NCI-H82 treated with DMSO at 0.1 percent for 48 hours (cell line): ENCODE data around the gene TPRN.
A peak's percentile ranks its signal among the peaks of the same experiment; 100 is the strongest.
"Not testable (repeated sequence)": the region's sequence is repeated elsewhere in the genome, so short reads cannot be mapped to it uniquely, and the experiment has no call there.

Experiments
- DNase-seq: peaks from one replicate; lab custom pipeline; 2025; ENCODE audit not compliant: unreplicated experiment; lab: John Stamatoyannopoulos, UW

The TPRN gene, protein sequence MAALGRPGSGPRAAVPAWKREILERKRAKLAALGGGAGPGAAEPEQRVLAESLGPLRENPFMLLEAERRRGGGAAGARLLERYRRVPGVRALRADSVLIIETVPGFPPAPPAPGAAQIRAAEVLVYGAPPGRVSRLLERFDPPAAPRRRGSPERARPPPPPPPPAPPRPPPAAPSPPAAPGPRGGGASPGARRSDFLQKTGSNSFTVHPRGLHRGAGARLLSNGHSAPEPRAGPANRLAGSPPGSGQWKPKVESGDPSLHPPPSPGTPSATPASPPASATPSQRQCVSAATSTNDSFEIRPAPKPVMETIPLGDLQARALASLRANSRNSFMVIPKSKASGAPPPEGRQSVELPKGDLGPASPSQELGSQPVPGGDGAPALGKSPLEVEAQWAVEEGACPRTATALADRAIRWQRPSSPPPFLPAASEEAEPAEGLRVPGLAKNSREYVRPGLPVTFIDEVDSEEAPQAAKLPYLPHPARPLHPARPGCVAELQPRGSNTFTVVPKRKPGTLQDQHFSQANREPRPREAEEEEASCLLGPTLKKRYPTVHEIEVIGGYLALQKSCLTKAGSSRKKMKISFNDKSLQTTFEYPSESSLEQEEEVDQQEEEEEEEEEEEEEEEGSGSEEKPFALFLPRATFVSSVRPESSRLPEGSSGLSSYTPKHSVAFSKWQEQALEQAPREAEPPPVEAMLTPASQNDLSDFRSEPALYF

DNA sequence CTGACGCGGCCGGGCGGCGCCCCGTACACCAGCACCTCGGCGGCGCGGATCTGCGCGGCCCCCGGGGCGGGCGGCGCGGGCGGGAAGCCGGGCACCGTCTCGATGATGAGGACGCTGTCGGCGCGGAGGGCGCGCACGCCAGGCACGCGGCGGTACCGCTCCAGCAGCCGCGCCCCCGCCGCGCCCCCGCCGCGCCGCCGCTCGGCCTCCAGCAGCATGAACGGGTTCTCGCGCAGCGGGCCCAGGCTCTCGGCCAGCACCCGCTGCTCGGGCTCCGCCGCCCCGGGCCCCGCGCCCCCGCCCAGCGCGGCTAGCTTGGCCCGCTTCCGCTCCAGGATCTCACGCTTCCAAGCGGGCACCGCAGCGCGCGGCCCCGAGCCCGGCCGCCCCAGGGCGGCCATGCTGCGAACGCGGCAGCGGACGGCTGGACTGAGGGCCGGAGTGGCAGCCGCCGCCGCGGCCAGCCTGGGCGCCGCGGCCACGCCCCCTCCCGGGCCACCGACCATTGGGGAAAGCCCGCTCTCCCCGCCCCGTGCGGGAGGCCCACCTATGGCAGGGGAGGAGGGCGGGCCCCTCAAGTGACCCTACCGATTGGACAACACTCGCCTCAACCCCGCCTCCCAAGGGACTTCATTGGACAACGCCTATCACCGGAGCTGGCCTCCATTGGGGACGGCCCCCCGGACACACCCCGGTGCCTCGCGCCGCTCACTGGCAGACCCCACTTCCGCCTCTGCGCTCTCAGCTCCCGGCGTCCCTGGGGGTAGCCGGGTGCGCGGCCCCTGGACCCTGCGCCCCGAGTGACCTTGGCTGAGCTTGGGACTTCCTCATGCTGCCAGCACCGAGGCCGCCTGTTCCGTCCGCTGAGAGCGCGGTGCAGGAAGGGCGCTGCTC is at the start of gene TPRN:
Gene TPRN, minus strand, starts transcription at position 431 of the 894 bp plus-strand sequence. Its CDS starts 30 bp downstream, at position 401.
- peak; percentile 96 for DNase-seq

DNA sequence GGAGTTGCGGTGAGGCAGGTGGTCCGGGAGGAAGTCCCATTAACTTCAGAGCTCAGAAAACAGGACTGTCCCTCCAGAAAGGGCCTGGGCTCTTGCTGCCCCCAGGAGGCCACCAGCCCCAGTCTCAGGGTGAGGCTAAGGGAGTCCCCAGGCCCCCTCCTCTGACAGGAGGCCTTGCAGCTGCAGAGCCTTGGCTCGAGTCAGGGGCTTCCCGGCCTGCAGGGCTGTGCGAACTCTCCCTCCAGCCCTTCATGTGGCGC is 47.3 kb upstream of the TPRN start:
- DNase-seq: no peak

DNA sequence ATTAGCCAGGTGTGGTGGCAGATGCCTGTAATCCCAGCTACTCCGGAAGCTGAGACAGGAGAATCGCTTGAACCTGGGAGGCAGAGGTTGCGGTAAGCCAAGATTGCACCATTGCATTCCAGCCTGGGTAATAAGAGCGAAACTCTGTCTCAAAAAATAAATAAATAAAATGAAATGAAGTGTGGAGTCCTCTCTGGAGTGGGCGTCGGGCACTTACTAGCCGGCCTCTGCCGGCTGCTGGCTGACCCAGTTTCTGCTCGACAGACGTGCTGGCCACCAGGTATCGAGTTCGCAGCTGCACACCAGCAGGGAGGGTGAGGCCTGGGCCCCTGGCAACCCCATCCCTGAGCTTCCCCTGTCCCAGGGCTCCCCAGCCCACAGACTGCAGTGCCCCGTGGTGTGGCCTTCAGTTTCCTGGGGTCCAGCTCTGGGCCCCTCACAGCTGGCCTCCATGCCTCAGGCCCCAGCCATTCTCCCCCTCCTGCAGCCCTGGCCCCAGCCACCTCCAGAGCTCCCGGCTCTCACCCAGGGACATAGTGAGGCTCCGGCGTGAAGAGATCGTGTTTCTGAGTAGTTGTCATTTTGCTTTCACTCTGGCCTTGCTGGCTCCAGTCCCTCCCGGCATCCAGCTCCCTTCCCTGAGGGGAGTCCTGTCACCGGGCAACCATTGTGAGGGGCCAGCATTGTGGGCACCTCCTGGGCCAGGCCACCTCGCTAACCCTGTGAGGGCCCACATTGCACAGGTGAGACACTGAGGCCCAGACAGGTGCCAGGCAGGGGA is 46.8 kb upstream of the TPRN start:
- no peak for DNase-seq

DNA sequence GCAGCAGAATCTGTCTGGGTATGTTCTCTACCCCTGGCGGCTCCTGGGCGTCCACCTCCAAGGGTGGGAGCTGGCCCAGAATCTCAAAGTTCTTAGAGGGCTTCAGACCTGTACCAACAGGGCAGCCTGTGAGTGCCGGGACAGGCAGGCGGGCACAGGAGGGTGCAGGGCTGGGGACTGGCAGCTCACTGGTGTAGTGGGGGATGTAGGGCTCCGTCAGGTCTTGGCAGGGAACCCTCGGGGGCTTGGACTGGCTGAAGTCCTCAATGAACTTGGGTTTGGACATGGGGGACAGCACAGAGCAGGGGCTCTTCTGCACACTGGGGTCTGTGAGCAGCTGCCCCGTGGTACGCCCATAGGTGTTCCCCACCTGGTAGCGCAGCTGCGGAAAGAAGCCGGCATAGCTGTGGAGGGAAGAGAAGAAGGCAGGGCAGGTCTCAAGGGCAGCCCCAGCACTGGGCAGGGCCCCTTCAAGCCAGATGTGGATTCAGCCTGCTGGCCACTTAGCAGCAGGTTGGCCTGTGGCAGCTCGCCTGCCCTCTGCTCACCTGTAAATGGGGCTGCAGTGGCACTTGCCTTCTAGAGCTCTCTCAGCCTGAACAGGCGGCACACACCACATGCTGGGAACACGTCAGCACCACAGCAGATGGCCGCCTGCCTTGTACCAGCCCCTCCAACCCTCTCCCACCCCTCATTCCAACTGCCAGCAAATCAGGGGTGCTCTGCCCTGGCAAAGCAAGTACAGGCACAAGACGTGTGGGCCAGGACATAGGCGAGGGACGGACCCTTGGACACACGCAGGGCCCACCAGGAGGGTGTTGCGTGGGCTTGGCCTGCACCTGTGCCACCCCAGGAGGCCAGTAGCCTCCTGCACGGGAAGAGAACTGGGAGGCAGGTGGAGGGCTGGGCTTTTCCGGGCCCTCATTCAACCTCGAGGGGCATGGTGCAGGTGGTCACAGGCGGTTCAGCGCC is 45.2 kb upstream of the TPRN start:
- no peak for DNase-seq

DNA sequence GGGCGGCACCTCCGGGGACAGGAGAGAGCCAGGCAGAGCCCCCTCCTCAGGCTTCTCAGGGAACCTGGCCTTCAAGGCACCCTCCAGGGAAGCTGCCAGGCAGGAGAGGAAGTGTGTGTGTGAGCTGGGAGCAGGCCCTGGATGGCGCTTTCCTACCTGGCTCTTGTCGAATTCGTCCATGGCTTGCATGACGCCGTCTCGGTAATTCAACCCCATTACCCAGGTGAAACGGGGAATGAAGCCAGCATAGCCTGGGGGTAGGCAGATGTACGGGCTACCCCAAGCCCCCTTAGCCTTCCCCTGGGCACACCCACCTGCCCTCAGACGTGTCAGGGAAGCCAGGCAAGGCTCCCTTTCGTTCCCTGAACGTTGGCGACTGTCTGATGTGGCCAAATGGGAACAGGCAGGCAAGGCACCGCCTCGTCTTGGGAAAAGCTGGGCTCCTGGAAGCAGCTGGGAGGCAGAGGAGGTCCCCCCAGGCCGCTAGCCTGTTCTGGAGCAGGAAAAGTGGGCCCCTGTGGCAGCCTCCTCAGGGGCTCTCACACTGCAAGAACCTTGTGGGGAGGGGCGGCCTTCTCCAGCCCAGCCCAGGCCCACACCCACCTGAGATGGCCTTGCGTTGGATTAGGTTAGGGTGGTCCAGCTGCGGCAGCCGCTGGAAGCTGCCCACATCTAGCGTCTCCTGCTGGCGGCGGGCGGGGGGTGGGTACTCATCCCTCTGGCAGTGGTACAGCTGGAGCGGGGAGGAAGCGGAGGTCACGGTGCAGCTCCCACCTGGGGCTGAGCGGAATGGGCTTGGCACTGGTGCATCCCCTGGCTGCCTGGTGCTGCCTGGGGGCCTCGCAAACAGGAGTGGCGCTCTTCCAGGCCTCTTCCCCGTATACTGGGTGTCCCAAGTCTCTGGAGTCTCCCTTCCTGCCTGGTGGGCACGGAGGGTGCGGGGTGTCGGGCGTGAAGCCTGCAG is 44.2 kb upstream of the TPRN start:
- DNase-seq: no peak

DNA sequence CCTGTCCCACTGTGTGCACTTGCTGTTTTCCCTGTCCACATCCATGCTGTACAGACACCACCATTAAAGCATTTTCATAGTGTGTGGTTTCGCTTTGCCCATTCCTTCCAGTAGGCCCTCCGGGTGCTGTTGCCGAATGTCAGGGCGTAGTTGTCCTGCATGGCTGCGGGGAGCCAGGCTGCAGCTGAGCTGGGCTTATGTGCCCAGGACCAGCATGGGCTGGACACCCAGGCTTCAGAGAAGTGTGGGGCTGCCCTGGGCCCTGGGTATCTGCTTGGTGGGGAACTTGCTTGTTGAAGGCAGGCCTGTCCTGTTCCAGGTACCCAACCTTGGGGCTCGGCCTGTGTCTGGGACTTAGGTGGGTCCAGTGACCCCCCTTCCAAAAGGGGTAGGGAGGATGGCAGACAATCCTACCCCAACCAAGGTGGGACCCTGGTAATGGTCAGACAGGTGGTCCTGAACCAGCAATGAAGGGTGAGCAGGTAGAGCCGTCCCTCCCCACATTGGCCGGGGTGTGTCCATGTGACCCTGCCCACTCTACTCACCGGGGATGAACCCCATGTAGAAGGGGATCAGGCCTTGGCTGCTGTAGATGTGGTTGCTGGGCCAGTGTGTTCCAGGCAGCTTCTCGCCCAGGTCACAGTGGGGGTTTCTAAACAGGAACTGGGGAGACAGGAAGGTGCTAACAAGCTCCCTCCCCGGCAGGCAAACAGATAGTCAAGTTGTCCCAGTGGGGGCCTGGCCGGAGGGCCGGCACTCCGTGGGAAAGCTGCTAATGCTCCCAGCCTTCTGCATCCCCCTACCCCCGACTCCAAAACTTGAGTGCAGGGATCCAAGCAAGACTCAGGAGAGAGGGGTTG is 43.3 kb upstream of the TPRN start:
- DNase-seq: no peak

DNA sequence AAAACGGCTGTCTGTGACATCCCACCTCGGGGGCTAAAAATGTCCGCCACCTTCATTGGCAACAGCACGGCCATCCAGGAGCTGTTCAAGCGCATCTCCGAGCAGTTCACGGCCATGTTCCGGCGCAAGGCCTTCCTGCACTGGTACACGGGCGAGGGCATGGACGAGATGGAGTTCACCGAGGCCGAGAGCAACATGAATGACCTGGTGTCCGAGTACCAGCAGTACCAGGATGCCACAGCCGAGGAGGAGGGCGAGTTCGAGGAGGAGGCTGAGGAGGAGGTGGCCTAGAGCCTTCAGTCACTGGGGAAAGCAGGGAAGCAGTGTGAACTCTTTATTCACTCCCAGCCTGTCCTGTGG is 42.7 kb upstream of the TPRN start:
- DNase-seq: not testable (repeated sequence)

DNA sequence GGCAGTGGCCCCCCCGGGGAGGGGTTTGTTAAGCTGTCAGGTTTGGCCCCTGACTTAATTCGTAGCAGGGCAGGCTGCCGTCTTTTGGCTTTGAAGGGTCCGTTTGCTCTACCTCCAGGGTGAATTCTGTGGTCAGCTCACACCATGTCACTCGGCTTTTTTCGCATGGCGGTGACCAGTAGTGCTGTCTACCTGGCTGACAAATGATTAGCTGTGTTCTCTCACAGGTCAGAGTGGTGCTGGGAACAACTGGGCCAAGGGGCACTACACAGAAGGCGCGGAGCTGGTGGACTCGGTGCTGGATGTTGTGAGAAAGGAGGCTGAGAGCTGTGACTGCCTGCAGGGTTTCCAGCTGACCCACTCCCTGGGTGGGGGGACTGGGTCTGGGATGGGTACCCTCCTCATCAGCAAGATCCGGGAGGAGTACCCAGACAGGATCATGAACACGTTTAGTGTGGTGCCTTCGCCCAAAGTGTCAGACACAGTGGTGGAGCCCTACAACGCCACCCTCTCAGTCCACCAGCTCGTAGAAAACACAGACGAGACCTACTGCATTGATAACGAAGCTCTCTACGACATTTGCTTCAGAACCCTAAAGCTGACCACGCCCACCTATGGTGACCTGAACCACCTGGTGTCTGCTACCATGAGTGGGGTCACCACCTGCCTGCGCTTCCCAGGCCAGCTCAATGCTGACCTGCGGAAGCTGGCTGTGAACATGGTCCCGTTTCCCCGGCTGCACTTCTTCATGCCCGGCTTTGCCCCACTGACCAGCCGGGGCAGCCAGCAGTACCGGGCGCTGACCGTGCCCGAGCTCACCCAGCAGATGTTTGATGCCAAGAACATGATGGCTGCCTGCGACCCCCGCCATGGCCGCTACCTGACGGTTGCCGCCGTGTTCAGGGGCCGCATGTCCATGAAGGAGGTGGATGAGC is 42.0 kb upstream of the TPRN start:
- DNase-seq: no peak

DNA sequence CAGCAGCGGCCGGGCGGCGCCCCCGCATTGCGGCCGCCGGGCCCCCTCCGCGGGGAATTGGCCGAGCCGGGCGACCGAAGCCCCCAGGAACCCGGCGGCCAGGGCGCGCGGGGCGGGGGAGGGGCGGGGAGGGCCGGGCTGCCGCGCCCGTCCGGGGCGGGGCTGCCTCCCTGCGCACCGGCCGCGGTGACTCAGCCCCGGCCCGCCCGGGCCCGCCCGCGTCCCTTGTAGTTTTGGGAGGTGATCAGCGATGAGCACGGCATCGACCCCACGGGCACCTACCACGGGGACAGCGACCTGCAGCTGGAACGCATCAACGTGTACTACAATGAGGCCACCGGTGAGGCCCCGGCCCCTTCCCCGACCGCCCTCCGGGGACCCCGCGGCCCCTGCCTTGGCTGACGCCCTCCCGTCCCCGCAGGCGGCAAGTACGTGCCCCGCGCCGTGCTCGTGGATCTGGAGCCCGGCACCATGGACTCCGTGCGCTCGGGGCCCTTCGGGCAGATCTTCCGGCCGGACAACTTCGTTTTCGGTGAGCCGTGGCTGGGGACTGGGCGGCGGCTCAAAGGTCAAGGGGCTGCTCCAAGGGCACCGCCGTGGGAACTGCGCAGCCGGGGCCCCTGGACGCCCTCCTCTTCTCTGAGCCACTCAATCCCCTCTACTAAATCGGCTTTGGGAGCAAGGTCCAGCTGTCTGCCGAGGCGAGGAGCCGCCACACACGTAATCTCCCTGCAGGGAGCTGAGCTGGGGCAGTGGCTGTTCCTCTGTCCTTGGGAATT is 41.1 kb upstream of the TPRN start:
- DNase-seq: peak; percentile 64

DNA sequence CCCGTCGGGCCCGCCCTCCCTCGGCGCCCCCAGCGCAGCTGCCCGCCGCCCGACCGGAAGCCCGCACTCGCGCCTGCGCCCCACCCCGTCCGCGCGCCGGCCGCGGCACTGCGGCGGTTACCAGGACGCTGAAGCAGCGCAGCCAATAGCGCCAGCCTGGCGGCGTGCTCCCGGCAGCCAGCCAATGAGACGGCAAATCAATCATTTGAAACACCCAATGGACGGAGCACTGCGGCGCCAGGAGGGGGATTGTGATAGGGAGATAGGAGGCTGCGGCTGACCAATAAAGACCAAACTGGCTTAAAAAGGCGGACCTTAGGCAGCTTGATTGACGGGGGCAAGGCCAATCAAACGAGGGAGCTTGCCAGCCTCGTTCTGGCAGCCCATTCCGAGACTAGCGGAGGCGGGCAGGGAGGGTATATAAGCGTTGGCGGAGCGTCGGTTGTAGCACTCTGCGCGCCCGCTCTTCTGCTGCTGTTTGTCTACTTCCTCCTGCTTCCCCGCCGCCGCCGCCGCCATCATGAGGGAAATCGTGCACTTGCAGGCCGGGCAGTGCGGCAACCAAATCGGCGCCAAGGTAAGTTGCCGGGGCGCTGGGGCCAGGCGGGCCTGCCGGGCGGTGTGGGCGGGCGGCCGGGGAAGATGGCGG is 40.4 kb upstream of the TPRN start, which contains the start of gene TUBB4B:
Gene TUBB4B, plus strand, starts transcription at position 447 of the 649 bp plus-strand sequence. Its CDS starts 74 bp downstream, at position 521.
- peak; percentile 99 for DNase-seq

DNA sequence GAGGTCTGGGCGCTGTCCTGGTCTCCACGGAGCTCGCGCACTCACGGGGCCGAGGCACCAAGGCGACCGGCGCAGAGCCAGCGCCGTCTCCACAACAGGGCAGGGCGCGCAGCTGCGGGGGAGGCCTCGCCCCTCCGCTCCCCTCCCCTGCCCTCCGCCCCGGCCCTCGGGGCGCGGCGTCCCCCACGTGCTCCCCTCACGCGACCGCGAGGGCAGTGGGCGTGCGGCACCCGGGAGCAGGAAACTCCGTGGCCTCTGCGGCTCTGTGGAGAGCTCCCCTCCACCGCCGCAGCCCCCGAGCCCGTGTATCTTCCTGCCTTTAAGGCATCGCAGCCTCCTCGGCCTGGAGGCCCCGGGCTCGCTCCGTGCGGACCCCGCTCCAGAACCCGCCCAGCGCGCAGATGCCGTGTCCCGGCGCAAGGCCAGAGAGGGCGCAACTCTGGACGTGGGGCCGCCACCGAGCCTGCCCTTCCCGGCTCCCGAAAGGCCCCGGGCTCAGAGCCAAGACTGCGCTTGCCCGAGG is 39.8 kb upstream of the TPRN start:
- DNase-seq: no peak

DNA sequence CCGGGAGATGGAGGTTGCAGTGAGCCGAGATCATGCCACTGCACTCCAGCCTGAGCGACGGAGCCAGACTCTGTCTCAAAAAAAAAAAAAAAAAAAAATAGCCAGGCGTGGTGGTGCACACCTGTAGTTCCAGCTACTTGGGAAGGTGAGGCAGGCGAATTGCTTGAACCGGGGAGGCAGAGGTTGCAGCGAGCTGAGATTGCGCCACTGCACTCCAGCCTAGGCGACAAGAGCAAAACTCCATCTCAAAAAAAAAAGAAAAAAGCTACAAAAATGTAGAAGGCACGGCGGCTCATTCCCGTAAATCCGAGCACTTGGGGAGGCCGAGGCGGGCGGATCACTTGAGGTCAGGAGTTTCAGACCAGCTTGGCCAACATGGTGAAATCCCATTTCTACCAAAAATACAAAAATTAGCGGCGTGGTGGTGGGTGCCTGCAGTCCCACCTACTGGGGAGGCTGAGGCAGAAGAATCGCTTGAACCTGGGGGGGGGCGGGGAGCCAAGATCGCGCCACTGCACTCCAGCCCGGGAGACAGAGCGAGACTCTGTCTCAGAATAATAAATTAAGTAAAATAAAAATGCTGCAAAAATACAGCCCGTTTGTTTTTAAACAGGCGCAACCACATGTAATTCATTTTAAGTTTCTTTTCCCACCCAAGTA is 39.1 kb upstream of the TPRN start:
- not testable (repeated sequence) for DNase-seq

DNA sequence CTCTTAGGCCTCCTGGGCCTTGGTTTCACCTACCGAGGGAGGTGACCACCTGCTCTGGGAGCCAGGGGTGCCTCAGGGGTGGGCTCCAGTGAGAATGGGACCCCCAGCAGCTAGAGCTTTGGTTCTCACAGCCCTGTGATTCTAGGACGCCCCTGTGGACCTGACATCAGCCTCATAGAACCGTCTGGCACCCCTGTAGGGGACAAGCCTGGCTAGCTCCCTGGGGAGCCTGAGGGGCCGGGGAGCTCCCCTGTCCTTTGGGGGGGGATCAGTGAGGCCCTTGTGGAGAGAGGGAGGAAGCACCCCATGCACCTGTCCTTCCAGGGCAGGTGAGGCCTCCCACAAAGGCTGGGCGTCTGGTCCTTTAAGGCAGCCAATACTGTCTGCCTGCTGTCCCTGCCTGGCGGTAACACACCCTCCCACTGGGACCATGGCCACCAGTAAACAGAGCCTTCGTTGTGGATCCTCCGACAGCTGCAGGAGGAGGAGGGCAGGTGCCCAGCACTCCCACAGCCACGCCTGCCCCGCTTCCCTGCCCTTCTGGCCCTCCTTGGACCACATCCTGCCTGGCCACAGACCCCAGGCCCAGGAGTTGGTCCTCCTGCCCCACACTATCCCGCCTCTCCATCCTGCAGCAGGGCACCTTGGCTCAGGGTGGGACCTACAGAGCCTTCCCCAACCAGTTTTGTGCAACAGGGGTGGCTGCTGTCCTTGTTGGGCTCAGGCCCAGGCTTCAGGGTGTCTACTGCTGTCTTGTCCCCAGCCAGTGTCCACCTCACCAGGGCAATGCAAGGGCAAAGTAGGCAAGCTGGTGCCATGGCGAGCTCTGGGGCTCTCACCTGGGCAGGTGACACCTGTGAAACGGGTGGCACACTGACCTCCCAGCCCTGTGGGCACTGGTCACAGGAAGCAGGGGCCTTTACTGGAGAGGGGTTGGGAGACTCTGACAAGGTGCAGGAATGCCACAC is 37.5 kb upstream of the TPRN start:
- DNase-seq: no peak
